Dendritic cell treated with granulocyte-macrophage colony-stimulating factor and Interleukin-4, amounts not matched to agents 40 ng/mL and 50 ng/mL, for 4 days (primary cell): ENCODE data around the gene UBA1.
A peak's percentile ranks its signal among the peaks of the same experiment; 100 is the strongest.

ENCODE experiments used
- H3K27ac Mint-ChIP-seq: one replicate; pipeline ENCODE4 v1.8.0; 2022; ENCODE audit warnings: mild to moderate bottlenecking, mixed read lengths
- H3K27me3 Mint-ChIP-seq: one replicate; pipeline ENCODE4 v1.8.0; 2022; ENCODE audit warnings: mild to moderate bottlenecking, mixed read lengths
- H3K36me3 Mint-ChIP-seq: one replicate; pipeline ENCODE4 v1.8.0; 2022; ENCODE audit warnings: low read depth, mixed read lengths
- H3K4me1 Mint-ChIP-seq: one replicate; pipeline ENCODE4 v1.8.0; 2022; ENCODE audit warnings: low read depth, mixed read lengths
- H3K4me3 Mint-ChIP-seq: one replicate; pipeline ENCODE4 v1.8.0; 2022; ENCODE audit warnings: mild to moderate bottlenecking, moderate library complexity, mixed read lengths
- H3K9me3 Mint-ChIP-seq: one replicate; pipeline ENCODE4 v1.8.0; 2022; ENCODE audit warnings: mixed read lengths
- intact Hi-C: fragments of 100-400 bp; cut with micrococcal nuclease; formaldehyde crosslinking; loops from one replicate; pipeline ENCODE4 v1.15.0; 2022

The UBA1 gene

GRCh38 chrX:47202877-47203276, 9.2 kb downstream of the UBA1 start:
- Mint-ChIP-seq H3K4me3 (no peak overlapping the region), H3K9me3 (no peaks in the 10 kb centered on the region), H3K36me3 (peaks cover 98% of the 10 kb centered on the region), H3K27me3 (no peaks in the 10 kb centered on the region), H3K4me1 (no peaks in the 10 kb centered on the region), H3K27ac (no peak overlapping the region)
- intact Hi-C loops, result no loop called here

DNA sequence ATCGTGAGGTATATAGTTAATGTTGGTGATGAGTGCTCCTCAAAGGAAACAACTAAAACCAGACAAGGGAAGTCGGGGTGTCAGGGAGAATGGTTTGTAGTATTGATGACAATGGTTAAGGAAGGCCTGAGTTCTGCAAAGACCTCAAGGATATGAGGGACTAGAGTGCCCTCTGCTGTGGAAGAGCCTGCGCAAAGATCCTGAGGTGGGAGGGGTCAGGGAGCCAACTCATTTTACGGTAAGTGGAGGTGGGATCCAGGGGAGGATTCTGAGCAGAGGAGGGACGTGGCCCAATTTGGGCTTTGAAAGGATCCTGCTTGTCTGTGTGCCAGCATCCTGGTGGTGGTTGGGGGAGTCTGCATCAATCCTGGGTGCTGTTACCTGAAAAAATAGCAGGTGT, 11.3 kb downstream of the UBA1 start:
- intact Hi-C loops, result no loop called here
- Mint-ChIP-seq H3K9me3 (no peaks in the 10 kb centered on the region), H3K36me3 (peaks cover 98% of the 10 kb centered on the region), H3K4me3 (no peak overlapping the region), H3K4me1 (no peaks in the 10 kb centered on the region), H3K27ac (no peak overlapping the region), H3K27me3 (no peaks in the 10 kb centered on the region)

DNA sequence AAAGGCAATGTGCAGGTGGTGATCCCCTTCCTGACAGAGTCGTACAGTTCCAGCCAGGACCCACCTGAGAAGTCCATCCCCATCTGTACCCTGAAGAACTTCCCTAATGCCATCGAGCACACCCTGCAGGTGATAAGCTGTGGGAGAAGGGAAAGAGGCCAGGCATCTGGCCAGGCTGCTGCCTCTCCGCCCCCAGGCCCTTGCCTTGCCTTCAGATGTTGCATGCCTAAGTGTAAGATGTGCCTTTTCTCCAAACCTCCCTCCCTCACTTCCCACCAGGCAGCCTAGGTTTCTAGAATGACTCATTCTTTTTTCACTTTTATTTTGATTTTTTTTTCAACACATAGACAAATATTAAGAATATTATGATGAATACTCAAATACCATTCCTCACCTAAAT, 12.7 kb downstream of the UBA1 start:
- intact Hi-C loops, result no loop called here
- Mint-ChIP-seq H3K27ac (no peak overlapping the region), H3K27me3 (no peaks in the 10 kb centered on the region), H3K9me3 (no peaks in the 10 kb centered on the region), H3K4me1 (no peaks in the 10 kb centered on the region), H3K4me3 (no peak overlapping the region), H3K36me3 (peaks cover 98% of the 10 kb centered on the region)

GRCh38 chrX:47208108-47208507, 14.5 kb downstream of the UBA1 start:
- intact Hi-C loops, result no loop called here
- Mint-ChIP-seq H3K4me1 (no peaks in the 10 kb centered on the region), H3K9me3 (no peaks in the 10 kb centered on the region), H3K27me3 (no peaks in the 10 kb centered on the region), H3K4me3 (no peak overlapping the region), H3K27ac (no peak overlapping the region), H3K36me3 (peaks cover 98% of the 10 kb centered on the region)

- Mint-ChIP-seq H3K27me3 (no peaks in the 10 kb centered on the region), H3K4me3 (no peak overlapping the region), H3K4me1 (peaks cover 8% of the 10 kb centered on the region), H3K9me3 (no peaks in the 10 kb centered on the region), H3K27ac (no peak overlapping the region), H3K36me3 (peaks cover 98% of the 10 kb centered on the region)
- intact Hi-C loops, result no loop called here
These were observed 16.0 kb downstream of the UBA1 start for GRCh38 chrX:47209508-47210238.

- Mint-ChIP-seq H3K4me1 (peaks cover 14% of the 10 kb centered on the region), H3K36me3 (peaks cover 98% of the 10 kb centered on the region), H3K4me3 (no peak overlapping the region), H3K27ac (no peak overlapping the region), H3K9me3 (no peaks in the 10 kb centered on the region), H3K27me3 (no peaks in the 10 kb centered on the region)
- intact Hi-C loops, result no loop called here
These were observed 17.2 kb downstream of the UBA1 start for GRCh38 chrX:47210661-47211425.

DNA sequence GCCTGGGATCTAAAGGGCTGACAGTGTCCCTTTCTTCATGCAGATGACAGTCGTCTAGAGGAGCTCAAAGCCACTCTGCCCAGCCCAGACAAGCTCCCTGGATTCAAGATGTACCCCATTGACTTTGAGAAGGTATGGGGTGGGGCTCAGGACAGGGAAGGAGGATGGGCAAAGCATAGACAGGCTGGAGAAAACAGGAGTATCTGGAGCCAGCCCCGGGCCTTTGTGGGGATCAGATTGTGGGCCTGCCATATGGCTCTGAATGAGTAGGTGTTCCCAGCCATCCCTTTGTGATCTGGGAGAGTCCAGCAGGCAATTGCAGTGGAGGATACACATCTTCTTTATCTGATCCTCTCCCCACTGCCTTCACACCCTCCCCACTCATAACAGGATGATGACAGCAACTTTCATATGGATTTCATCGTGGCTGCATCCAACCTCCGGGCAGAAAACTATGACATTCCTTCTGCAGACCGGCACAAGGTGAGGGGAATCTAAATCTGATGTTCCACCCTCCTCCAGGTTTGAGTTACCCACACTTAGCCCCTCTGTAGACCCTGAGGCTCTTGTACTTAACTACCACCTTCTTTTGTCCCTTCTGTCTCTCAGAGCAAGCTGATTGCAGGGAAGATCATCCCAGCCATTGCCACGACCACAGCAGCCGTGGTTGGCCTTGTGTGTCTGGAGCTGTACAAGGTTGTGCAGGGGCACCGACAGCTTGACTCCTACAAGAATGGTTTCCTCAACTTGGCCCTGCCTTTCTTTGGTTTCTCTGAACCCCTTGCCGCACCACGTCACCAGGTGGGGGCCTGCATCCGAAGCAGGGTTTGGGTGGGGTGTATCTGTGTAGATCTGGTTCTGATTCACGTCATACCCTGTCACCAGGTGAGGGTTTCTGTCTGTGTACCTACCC, 19.0 kb downstream of the UBA1 start:
- H3K27ac Mint-ChIP-seq, result no peak overlapping the region
- H3K36me3 Mint-ChIP-seq, result peaks cover 91% of the 10 kb centered on the region
- no peaks in the 10 kb centered on the region for H3K27me3 Mint-ChIP-seq
- no peak overlapping the region for H3K4me3 Mint-ChIP-seq
- H3K4me1 Mint-ChIP-seq, result peaks cover 32% of the 10 kb centered on the region
- no peaks in the 10 kb centered on the region for H3K9me3 Mint-ChIP-seq
- intact Hi-C loops, result no loop called here

- intact Hi-C loops, result no loop called here
- Mint-ChIP-seq H3K36me3 (peaks cover 88% of the 10 kb centered on the region), H3K4me3 (no peak overlapping the region), H3K9me3 (no peaks in the 10 kb centered on the region), H3K27me3 (no peaks in the 10 kb centered on the region), H3K27ac (no peak overlapping the region), H3K4me1 (peaks cover 39% of the 10 kb centered on the region)
These were observed 20.9 kb downstream of the UBA1 start for GRCh38 chrX:47214435-47215077.

DNA sequence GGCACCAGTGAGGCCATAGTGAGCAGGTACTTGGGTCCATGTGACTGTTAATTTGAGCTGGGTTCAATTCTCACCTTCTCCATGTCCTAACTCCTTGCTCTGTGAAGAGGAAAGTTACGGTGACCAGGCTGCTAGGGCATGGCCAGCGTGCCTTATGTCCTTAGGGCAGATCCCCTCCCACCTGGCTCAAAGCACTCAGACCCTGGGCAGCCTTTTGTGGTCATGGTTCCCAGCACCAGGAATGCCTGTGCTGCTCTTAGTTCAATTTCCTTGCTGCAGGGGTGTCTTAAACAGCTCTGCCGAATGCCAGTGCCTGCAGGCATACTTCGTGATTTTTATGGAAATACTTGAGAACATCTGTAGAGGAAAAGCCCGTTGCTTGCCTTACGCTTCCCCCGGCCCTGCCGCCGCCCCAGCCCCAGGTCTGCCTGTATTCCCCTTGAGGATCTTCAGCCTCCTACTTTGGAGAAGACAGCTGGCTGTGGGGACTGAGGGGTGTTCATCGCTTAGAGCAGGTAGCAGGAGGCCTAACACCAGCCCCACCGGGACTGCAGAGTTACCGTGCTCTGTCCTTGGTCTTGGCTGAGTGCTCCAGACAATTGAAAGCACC, 21.8 kb downstream of the UBA1 start:
- Mint-ChIP-seq H3K4me3 (no peak overlapping the region), H3K4me1 (peaks cover 47% of the 10 kb centered on the region), H3K9me3 (no peaks in the 10 kb centered on the region), H3K27ac (no peak overlapping the region), H3K36me3 (peaks cover 86% of the 10 kb centered on the region), H3K27me3 (no peaks in the 10 kb centered on the region)
- intact Hi-C loops, result no loop called here

DNA sequence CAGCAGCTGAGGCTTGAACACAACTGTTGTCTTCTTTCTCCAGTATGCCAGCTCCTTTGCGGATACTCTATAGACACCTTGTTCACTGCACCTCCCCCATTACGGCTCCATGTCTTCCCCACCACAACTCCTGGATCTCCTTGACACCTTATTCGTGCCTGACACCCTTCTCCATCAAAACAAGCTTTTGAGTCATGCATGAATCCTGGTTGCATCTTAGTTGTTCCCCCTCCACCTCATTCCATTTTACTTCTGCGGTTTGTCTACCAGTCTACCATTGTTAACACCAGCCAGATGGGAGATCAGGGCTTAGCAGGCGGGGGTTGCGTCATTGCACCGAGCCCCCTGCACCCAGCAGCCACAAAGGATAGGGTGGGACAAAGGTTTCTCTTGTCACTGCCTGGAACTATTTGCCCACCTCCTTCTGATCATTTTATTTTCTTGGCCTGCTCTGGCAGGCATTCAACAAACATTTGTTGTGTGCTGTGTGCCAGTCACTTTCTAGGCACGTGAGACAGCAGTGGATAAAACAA, 22.8 kb downstream of the UBA1 start:
- H3K36me3 Mint-ChIP-seq, result peaks cover 83% of the 10 kb centered on the region
- H3K9me3 Mint-ChIP-seq, result no peaks in the 10 kb centered on the region
- H3K27ac Mint-ChIP-seq, result peak overlapping the region; percentile 92
- H3K27me3 Mint-ChIP-seq, result no peaks in the 10 kb centered on the region
- H3K4me3 Mint-ChIP-seq, result no peak overlapping the region
- H3K4me1 Mint-ChIP-seq, result peaks cover 56% of the 10 kb centered on the region
- intact Hi-C loops, result no loop called here

DNA sequence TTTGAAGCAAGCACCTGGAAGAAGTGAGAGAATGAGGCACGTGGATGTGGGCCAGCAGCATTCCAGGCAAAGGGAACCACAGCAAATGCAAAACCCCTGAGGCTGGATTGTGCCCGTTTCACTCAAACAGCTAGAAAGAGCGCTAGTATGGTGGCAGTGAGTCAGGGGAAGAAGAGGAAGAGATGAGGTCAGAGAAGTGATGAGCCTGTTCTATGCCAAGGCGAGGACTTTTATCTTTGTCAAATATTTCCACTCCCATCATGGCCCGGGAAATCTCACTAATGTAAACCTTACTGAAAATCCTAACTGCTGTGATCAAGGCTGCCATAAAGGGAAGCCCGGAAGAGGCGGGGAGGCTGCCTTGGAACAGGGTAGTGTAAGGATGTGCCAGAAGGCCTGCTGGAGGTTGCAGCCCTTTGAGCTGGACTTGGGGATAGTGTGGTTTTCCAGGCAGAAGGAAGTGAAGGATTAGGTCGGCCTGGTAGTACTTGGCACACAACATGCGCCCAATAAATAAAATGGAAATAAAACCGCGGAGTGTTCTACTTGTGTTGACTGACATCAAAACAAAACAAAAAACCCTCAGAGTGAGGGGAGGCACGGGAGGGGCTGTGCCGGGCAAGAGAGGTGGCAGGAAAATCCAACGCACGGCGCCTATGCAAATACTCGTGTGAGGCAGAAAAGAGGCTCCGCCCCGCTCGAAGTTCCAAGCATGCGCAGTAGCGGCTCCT, 23.7 kb downstream of the UBA1 start:
- intact Hi-C loops, result no loop called here
- H3K9me3 Mint-ChIP-seq, result no peaks in the 10 kb centered on the region
- H3K4me3 Mint-ChIP-seq, result peak overlapping the region; percentile 74
- peak overlapping the region; percentile 92 for H3K27ac Mint-ChIP-seq
- H3K27me3 Mint-ChIP-seq, result no peaks in the 10 kb centered on the region
- peaks cover 64% of the 10 kb centered on the region for H3K4me1 Mint-ChIP-seq
- H3K36me3 Mint-ChIP-seq, result peaks cover 80% of the 10 kb centered on the region

DNA sequence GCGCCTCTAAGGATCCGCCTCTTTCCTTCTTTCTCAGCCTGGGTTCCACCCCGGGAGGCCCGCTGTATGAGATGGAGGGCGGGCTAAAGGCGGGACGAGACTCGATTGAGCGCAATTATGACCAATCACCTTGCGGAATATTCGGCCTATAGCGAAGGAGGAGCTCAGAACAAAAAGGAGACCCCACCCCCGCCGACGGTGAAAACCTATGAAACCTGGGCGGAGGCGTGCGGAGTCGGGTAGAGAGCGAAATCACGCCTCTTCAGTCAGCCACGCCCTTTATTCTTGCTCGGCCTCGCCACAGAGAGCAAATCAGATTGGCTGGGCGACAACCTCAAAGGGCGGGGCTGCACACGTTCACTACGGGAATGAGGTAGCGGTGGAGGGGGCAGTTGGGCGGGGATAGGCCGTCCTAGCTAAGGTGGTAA, 24.2 kb downstream of the UBA1 start:
- Mint-ChIP-seq H3K4me1 (peaks cover 65% of the 10 kb centered on the region), H3K9me3 (no peaks in the 10 kb centered on the region), H3K36me3 (peaks cover 80% of the 10 kb centered on the region), H3K27ac (peak overlapping the region; percentile 92), H3K4me3 (peak overlapping the region; percentile 82), H3K27me3 (no peaks in the 10 kb centered on the region)
- intact Hi-C loops, result loop anchor here (1.0 kb wide), 1 partner anchor 15 kb away; the partner anchor contains the start of gene USP11
